ENCODE data around the gene MISFA.
A peak's percentile ranks its signal among the peaks of the same experiment; 100 is the strongest.
"Not testable (repeated sequence)": the region's sequence is repeated elsewhere in the genome, so short reads cannot be mapped to it uniquely, and the experiment has no call there.

The MISFA gene

GRCh38 chr11:18594088-18594487 lies 5.5 kb upstream of the MISFA start:
- H3K4me2 ChIP-seq (ENCODE audit: low read length); H3K27me3 ChIP-seq (ENCODE audit: control insufficient read depth, insufficient read depth, low read length); H3K9me3 ChIP-seq (replicated peaks; ENCODE audit: low read length); H3K9ac ChIP-seq (ENCODE audit: low read depth, low read length); H3K4me3 ChIP-seq (ENCODE audit: low read length); H3K36me3 ChIP-seq (ENCODE audit: insufficient read depth, low read length): not testable (repeated sequence)
- H3K4me1 ChIP-seq (ENCODE audit: control insufficient read depth, insufficient read depth, low read length): peaks cover 20% of the 10 kb centered on the region

GRCh38 chr11:18594999-18595749 lies 4.4 kb upstream of the MISFA start:
- Histone ChIP-seq H3K9ac (ENCODE audit: low read depth, low read length) (no peak overlapping the region), H3K4me3 (ENCODE audit: low read length) (no peak overlapping the region), H3K36me3 (ENCODE audit: insufficient read depth, low read length) (peaks cover 7% of the 10 kb centered on the region), H3K4me1 (ENCODE audit: control insufficient read depth, insufficient read depth, low read length) (peaks cover 9% of the 10 kb centered on the region), H3K4me2 (ENCODE audit: low read length) (no peak overlapping the region), H3K9me3 (replicated peaks; ENCODE audit: low read length) (no peaks in the 10 kb centered on the region), H3K27me3 (ENCODE audit: control insufficient read depth, insufficient read depth, low read length) (no peaks in the 10 kb centered on the region)

GRCh38 chr11:18600915-18601569 lies 1.5 kb downstream of the MISFA start:
- Histone ChIP-seq H3K9ac (ENCODE audit: low read depth, low read length) (no peak overlapping the region), H3K36me3 (ENCODE audit: insufficient read depth, low read length) (peaks cover 9% of the 10 kb centered on the region)

GRCh38 chr11:18608376-18608775 lies 8.8 kb downstream of the MISFA start:
- Histone ChIP-seq H3K4me1 (ENCODE audit: control insufficient read depth, insufficient read depth, low read length) (no peaks in the 10 kb centered on the region), H3K4me2 (ENCODE audit: low read length) (no peak overlapping the region), H3K27me3 (ENCODE audit: control insufficient read depth, insufficient read depth, low read length) (no peaks in the 10 kb centered on the region), H3K36me3 (ENCODE audit: insufficient read depth, low read length) (peaks cover 42% of the 10 kb centered on the region), H3K9me3 (replicated peaks; ENCODE audit: low read length) (no peaks in the 10 kb centered on the region), H3K4me3 (ENCODE audit: low read length) (no peak overlapping the region), H3K9ac (ENCODE audit: low read depth, low read length) (no peak overlapping the region)

More at GRCh38 chr11:18600915-18601569, 1.5 kb downstream of the MISFA start:
- Histone ChIP-seq H3K27me3 (ENCODE audit: control insufficient read depth, insufficient read depth, low read length) (no peaks in the 10 kb centered on the region), H3K4me1 (ENCODE audit: control insufficient read depth, insufficient read depth, low read length) (no peaks in the 10 kb centered on the region), H3K9me3 (replicated peaks; ENCODE audit: low read length) (no peaks in the 10 kb centered on the region), H3K4me3 (ENCODE audit: low read length) (no peak overlapping the region), H3K4me2 (ENCODE audit: low read length) (no peak overlapping the region)

- Histone ChIP-seq H3K27me3 (ENCODE audit: control insufficient read depth, insufficient read depth, low read length) (no peaks in the 10 kb centered on the region), H3K4me3 (ENCODE audit: low read length) (no peak overlapping the region), H3K9ac (ENCODE audit: low read depth, low read length) (no peak overlapping the region), H3K36me3 (ENCODE audit: insufficient read depth, low read length) (peaks cover 52% of the 10 kb centered on the region), H3K4me2 (ENCODE audit: low read length) (no peak overlapping the region), H3K9me3 (replicated peaks; ENCODE audit: low read length) (no peaks in the 10 kb centered on the region), H3K4me1 (ENCODE audit: control insufficient read depth, insufficient read depth, low read length) (peaks cover 8% of the 10 kb centered on the region)
These were observed 11.6 kb downstream of the MISFA start for GRCh38 chr11:18611196-18611595.

- H3K4me1 ChIP-seq (ENCODE audit: control insufficient read depth, insufficient read depth, low read length): peaks cover 15% of the 10 kb centered on the region
- H3K27me3 ChIP-seq (ENCODE audit: control insufficient read depth, insufficient read depth, low read length): no peaks in the 10 kb centered on the region
- no peak overlapping the region for H3K4me3 ChIP-seq (ENCODE audit: low read length)
- H3K36me3 ChIP-seq (ENCODE audit: insufficient read depth, low read length): peaks cover 56% of the 10 kb centered on the region
- H3K9me3 ChIP-seq (replicated peaks; ENCODE audit: low read length): no peaks in the 10 kb centered on the region
- H3K9ac ChIP-seq (ENCODE audit: low read depth, low read length): no peak overlapping the region
- no peak overlapping the region for H3K4me2 ChIP-seq (ENCODE audit: low read length)
These were observed 12.8 kb downstream of the MISFA start for GRCh38 chr11:18612394-18612793.

- H3K9ac ChIP-seq (ENCODE audit: low read depth, low read length): no peak overlapping the region
- H3K36me3 ChIP-seq (ENCODE audit: insufficient read depth, low read length): peaks cover 40% of the 10 kb centered on the region
- no peak overlapping the region for H3K4me3 ChIP-seq (ENCODE audit: low read length)
- H3K27me3 ChIP-seq (ENCODE audit: control insufficient read depth, insufficient read depth, low read length): no peaks in the 10 kb centered on the region
- no peaks in the 10 kb centered on the region for H3K9me3 ChIP-seq (replicated peaks; ENCODE audit: low read length)
- H3K4me1 ChIP-seq (ENCODE audit: control insufficient read depth, insufficient read depth, low read length): peaks cover 31% of the 10 kb centered on the region
- H3K4me2 ChIP-seq (ENCODE audit: low read length): no peak overlapping the region
These were observed 15.1 kb downstream of the MISFA start for GRCh38 chr11:18614667-18615066.

GRCh38 chr11:18615628-18616392 lies 16.2 kb downstream of the MISFA start:
- H3K4me2 ChIP-seq (ENCODE audit: low read length): no peak overlapping the region
- H3K36me3 ChIP-seq (ENCODE audit: insufficient read depth, low read length): peaks cover 32% of the 10 kb centered on the region
- H3K4me3 ChIP-seq (ENCODE audit: low read length): no peak overlapping the region
- H3K9me3 ChIP-seq (replicated peaks; ENCODE audit: low read length): no peaks in the 10 kb centered on the region
- no peak overlapping the region for H3K9ac ChIP-seq (ENCODE audit: low read depth, low read length)
- H3K27me3 ChIP-seq (ENCODE audit: control insufficient read depth, insufficient read depth, low read length): no peaks in the 10 kb centered on the region
- peaks cover 31% of the 10 kb centered on the region for H3K4me1 ChIP-seq (ENCODE audit: control insufficient read depth, insufficient read depth, low read length)

- Histone ChIP-seq H3K9me3 (replicated peaks; ENCODE audit: low read length) (no peaks in the 10 kb centered on the region), H3K4me1 (ENCODE audit: control insufficient read depth, insufficient read depth, low read length) (peaks cover 31% of the 10 kb centered on the region), H3K4me2 (ENCODE audit: low read length) (peak overlapping the region; percentile 63), H3K27me3 (ENCODE audit: control insufficient read depth, insufficient read depth, low read length) (no peaks in the 10 kb centered on the region), H3K36me3 (ENCODE audit: insufficient read depth, low read length) (peaks cover 21% of the 10 kb centered on the region), H3K9ac (ENCODE audit: low read depth, low read length) (peak overlapping the region; percentile 55), H3K4me3 (ENCODE audit: low read length) (peak overlapping the region; percentile 33)
These were observed 18.2 kb downstream of the MISFA start for GRCh38 chr11:18617688-18618341.

GRCh38 chr11:18618342-18619025 lies 18.9 kb downstream of the MISFA start:
- Histone ChIP-seq H3K4me3 (ENCODE audit: low read length) (peak overlapping the region; percentile 33), H3K36me3 (ENCODE audit: insufficient read depth, low read length) (peaks cover 21% of the 10 kb centered on the region), H3K4me1 (ENCODE audit: control insufficient read depth, insufficient read depth, low read length) (peaks cover 31% of the 10 kb centered on the region), H3K4me2 (ENCODE audit: low read length) (peak overlapping the region; percentile 63), H3K27me3 (ENCODE audit: control insufficient read depth, insufficient read depth, low read length) (no peaks in the 10 kb centered on the region), H3K9ac (ENCODE audit: low read depth, low read length) (peak overlapping the region; percentile 55), H3K9me3 (replicated peaks; ENCODE audit: low read length) (no peaks in the 10 kb centered on the region)

GRCh38 chr11:18623707-18624106 lies 24.1 kb downstream of the MISFA start:
- Histone ChIP-seq H3K4me2 (ENCODE audit: low read length) (no peak overlapping the region), H3K4me3 (ENCODE audit: low read length) (no peak overlapping the region), H3K9me3 (replicated peaks; ENCODE audit: low read length) (no peaks in the 10 kb centered on the region), H3K27me3 (ENCODE audit: control insufficient read depth, insufficient read depth, low read length) (no peaks in the 10 kb centered on the region), H3K4me1 (ENCODE audit: control insufficient read depth, insufficient read depth, low read length) (peaks cover 5% of the 10 kb centered on the region), H3K9ac (ENCODE audit: low read depth, low read length) (no peak overlapping the region), H3K36me3 (ENCODE audit: insufficient read depth, low read length) (no peaks in the 10 kb centered on the region)
